GM12878 (cell line): ENCODE measurements around the gene STX4. TPM values are rescaled to one million over a fixed set of nuclear protein-coding genes. Genes with fewer than 3 reads are reported as not detected.

Source experiments
- ATAC-seq: fragments of 200-7000 bp; cut with Tn5 transposase; 3 replicates; pipeline ENCODE4 v1.9.1; 2020; ENCODE audit warnings: mild to moderate bottlenecking, moderate library complexity
- BruUV-seq: library from RNA; stranded (reverse); fragments of 400-500 nt; replicated peaks from 2 replicates; lab custom pipeline; 2021; lab: Mats Ljungman, UMichigan
- CTCF ChIA-PET: fragments of 300-600 bp; sonication (Branson Sonifier 250); formaldehyde crosslinking; extraction: SDS; loops from one replicate; lab custom pipeline; 2021; ENCODE audit warnings: inconsistent platforms; lab: Yijun Ruan, JAX
- POLR2A ChIA-PET: fragments of 350-600 bp; formaldehyde crosslinking; extraction: SDS; loops from one replicate; lab custom pipeline; 2021; ENCODE audit warnings: inconsistent platforms; lab: Charles Lee
- RAD21 ChIA-PET: fragments of 300-600 bp; sonication (Branson Sonifier 250); formaldehyde crosslinking; loops from one replicate; lab custom pipeline; 2023; ENCODE audit warnings: antibody characterized with exemption; ENCODE audit not compliant: unreplicated experiment; lab: Charles Lee
- SMC1A ChIA-PET: fragments of 300-600 bp; sonication (Branson Sonifier 250); formaldehyde crosslinking; loops from one replicate; lab custom pipeline; 2023; ENCODE audit not compliant: unreplicated experiment, uncharacterized antibody; lab: Charles Lee
- DNase-seq: peaks from one replicate; pipeline ENCODE4 v3.0.0-alpha.2; 2011; ENCODE audit warnings: low read depth, low spot score
- FAIRE-seq: peaks from 3 replicates; lab custom pipeline; 2011; peaks lifted over from hg19 to GRCh38; lab: Jason Lieb, UNC
- H2AFZ ChIP-seq: 2 replicates; pipeline ENCODE4 v1.6.0; 2011; ENCODE audit warnings: low read depth, low read length, control low read depth; ENCODE audit not compliant: control insufficient read depth
- H3K27ac ChIP-seq: 2 replicates; pipeline ENCODE4 v1.5.1; 2011; ENCODE audit warnings: control low read depth; ENCODE audit not compliant: control insufficient read depth, insufficient read depth
- H3K27me3 ChIP-seq, 2 experiments: replicated peaks in 1 of 2; 2 replicates each; pipeline versions ENCODE4 v1.6.0 to v1.6.1; 2011; ENCODE audit warnings: low read length in 1 of 2; ENCODE audit not compliant: control insufficient read depth in 2 of 2, insufficient read depth in 2 of 2
- H3K36me3 ChIP-seq, 2 experiments: 2 replicates each; pipeline ENCODE4 v1.5.1; 2011; ENCODE audit warnings: low read length in 1 of 2; ENCODE audit not compliant: control insufficient read depth in 2 of 2, insufficient read depth in 2 of 2
- H3K4me1 ChIP-seq: 2 replicates; pipeline ENCODE4 v1.6.1; 2011; ENCODE audit warnings: mild to moderate bottlenecking, low read length, moderate library complexity, mixed read lengths; ENCODE audit not compliant: control insufficient read depth, insufficient read depth
- H3K4me2 ChIP-seq: 2 replicates; pipeline ENCODE4 v1.6.0; 2011; ENCODE audit warnings: control low read depth; ENCODE audit not compliant: control insufficient read depth, insufficient read depth
- H3K4me3 ChIP-seq: fragments of 200-600 bp; sonication (generic); 2 replicates; pipeline ENCODE4 v1.5.1; 2016
- H3K79me2 ChIP-seq: 2 replicates; pipeline ENCODE4 v1.6.0; 2011; ENCODE audit warnings: low read length; ENCODE audit not compliant: control insufficient read depth, insufficient read depth
- H3K9ac ChIP-seq: 2 replicates; pipeline ENCODE4 v1.8.0; 2011; ENCODE audit warnings: low read length, control low read depth, mixed read lengths; ENCODE audit not compliant: control insufficient read depth, insufficient read depth
- H3K9me3 ChIP-seq: replicated peaks from 3 replicates; pipeline ENCODE4 v1.5.1; 2011; ENCODE audit warnings: mild to moderate bottlenecking, low read length; ENCODE audit not compliant: control insufficient read depth, insufficient read depth
- H4K20me1 ChIP-seq: 2 replicates; pipeline ENCODE4 v1.6.0; 2011; ENCODE audit not compliant: control insufficient read depth, insufficient read depth
- BACH1 ChIP-seq: fragments of 450-650 bp; IDR thresholded peaks from 2 replicates; pipeline ENCODE4 v1.6.1; 2017; ENCODE audit warnings: mild to moderate bottlenecking, borderline replicate concordance
- BHLHE40 ChIP-seq, 2 experiments: fragments of 450-650 bp in 1 of 2; IDR thresholded peaks; 2 replicates each; pipeline ENCODE4 v1.6.1; 2011 to 2017; ENCODE audit warnings: low read depth in 2 of 2, borderline replicate concordance in 1 of 2, improper control_type of control experiment in 1 of 2, low read length in 1 of 2, mild to moderate bottlenecking in 1 of 2
- CUX1 ChIP-seq: IDR thresholded peaks from 2 replicates; pipeline ENCODE4 v1.6.1; 2012; ENCODE audit warnings: improper control_type of control experiment, low read depth, low read length; ENCODE audit not compliant: insufficient replicate concordance
- HDAC2 ChIP-seq: fragments of 200-600 bp; sonication (generic); IDR thresholded peaks from 2 replicates; pipeline ENCODE4 v1.6.1; 2017
- KDM1A ChIP-seq: fragments of 200-600 bp; sonication (generic); IDR thresholded peaks from 2 replicates; pipeline ENCODE4 v1.6.1; 2016; ENCODE audit warnings: borderline replicate concordance
- PML ChIP-seq: IDR thresholded peaks from 2 replicates; pipeline ENCODE4 v1.6.1; 2012; ENCODE audit warnings: low read length, inconsistent platforms
- POLR2AphosphoS5 ChIP-seq: IDR thresholded peaks from 2 replicates; pipeline ENCODE4 v1.6.1; 2011; ENCODE audit warnings: mild to moderate bottlenecking, low read length, inconsistent platforms
- SPI1 ChIP-seq: IDR thresholded peaks from 2 replicates; pipeline ENCODE4 v1.6.1; 2011; ENCODE audit warnings: low read depth, mild to moderate bottlenecking, low read length, moderate library complexity, borderline replicate concordance; ENCODE audit not compliant: insufficient read depth
- WGBS: methylation state at CpG from one replicate; pipeline ENCODE4 v1.1.6; 2016; ENCODE audit warnings: low lambda C conversion rate; ENCODE audit not compliant: insufficient replicate concordance, insufficient coverage; ENCODE audit errors: missing lambda C conversion rate; 5-methylcytosine and 5-hydroxymethylcytosine counted together
- in situ Hi-C: fragments of 300-500 bp; cut with MboI; formaldehyde crosslinking; loops from 9 replicates; pipeline ENCODE4 v1.14.3; 2018; ENCODE audit warnings: mixed read lengths
- intact Hi-C: fragments of 100-400 bp; cut with micrococcal nuclease; formaldehyde crosslinking; loops from one replicate; pipeline ENCODE4 v1.14.2; 2022; ENCODE audit not compliant: unreplicated experiment
- polyA plus RNA-seq, 11 experiments: library from polyadenylated mRNA; depleted of rRNA in 4 of 11; unstranded in 6 of 11; stranded (reverse) in 5 of 11; fragments of >200 nt; fragmentation: Nextera tagmentation in 4 of 11; fragmentation: Illumina TruSeq in 1 of 11; extraction: Ambion mirVana in 4 of 11; extraction: Trizol in 1 of 11; gene quantifications; 1 replicate in 1 of 11; 2 replicates in 10 of 11; pipeline versions ENCODE4 v1.2.1 to v1.2.3, GENCODE V29; 2011 to 2016; ENCODE audit warnings: inconsistent platforms in 2 of 11, missing spikeins in 2 of 11, low read depth in 1 of 11
- total RNA-seq, 4 experiments: library from RNA; depleted of rRNA in 3 of 4; stranded (reverse); fragments of >200 nt in 3 of 4; fragmentation: Illumina TruSeq in 1 of 4; extraction: Trizol in 1 of 4; gene quantifications; 2 replicates each; pipeline versions ENCODE4 v1.2.1 to v1.2.3, GENCODE V29; 2013 to 2021

STX4 gene
- total and polyA plus RNA-seq, 10 of the 15 experiments (the other 5 are each of a cell fraction or from before 2014, with no cell fraction given): 3.3 to 37.6 (median 22.6) TPM

- ChIA-PET SMC1A (no interaction called here), POLR2A (interaction anchor here (0.6 to 1.0 kb wide), 3 partner anchors 65 to 95 kb away, joined by 3 to 7 read pairs (median 4); no protein-coding TSS in a partner anchor), CTCF (interaction anchor here (0.7 kb wide), 1 partner anchor 98 kb away, joined by 3 read pairs; no protein-coding TSS in a partner anchor), RAD21 (no interaction called here)
- Histone ChIP-seq H3K4me2 (no peak overlapping the region), H3K27ac (no peak overlapping the region), H2AFZ (no peak overlapping the region), H3K79me2 (no peaks in the 10 kb centered on the region; the same call in 1 of the 2 replicates), H3K4me3 (no peak overlapping the region), H3K9ac (no peak overlapping the region), H3K36me3 (peaks cover 11 to 23% of the 10 kb centered on the region in 2 experiments), H3K9me3 (no peaks in the 10 kb centered on the region), H3K4me1 (no peaks in the 10 kb centered on the region), H3K27me3 (no peaks in the 10 kb centered on the region), H4K20me1 (no peaks in the 10 kb centered on the region)
- no TSS peak for BruUV-seq
- WGBS: 95% methylated on average over 48 of the region's 54 CpGs
- FAIRE-seq: no peak
- intact Hi-C loops (no loop called here), in situ Hi-C loops (no loop called here)
- TF ChIP-seq KDM1A (no peak), BHLHE40 (IDR thresholded peaks at IDR 0.05; ENCODE audit: borderline replicate concordance in 1 of 2, low read depth in 2 of 2, low read length in 1 of 2) (no peak), BACH1 (no peak), PML (no peak), POLR2AphosphoS5 (no peak), CUX1 (no peak), SPI1 (no peak), HDAC2 (no peak)
- no peak for ATAC-seq
- no peak for DNase-seq
Observed at GRCh38 chr16:31061813-31062440, 28.6 kb downstream of the STX4 start.
